Measurements from ENCODE around the gene BEAN1. TPM values are rescaled to one million over a fixed set of nuclear protein-coding genes. Genes with fewer than 3 reads are reported as not detected.
A peak's percentile ranks its signal among the peaks of the same experiment; 100 is the strongest.

BEAN1 gene
- total RNA-seq, 1 experiment from 2014 or later = 0.61 TPM

DNA sequence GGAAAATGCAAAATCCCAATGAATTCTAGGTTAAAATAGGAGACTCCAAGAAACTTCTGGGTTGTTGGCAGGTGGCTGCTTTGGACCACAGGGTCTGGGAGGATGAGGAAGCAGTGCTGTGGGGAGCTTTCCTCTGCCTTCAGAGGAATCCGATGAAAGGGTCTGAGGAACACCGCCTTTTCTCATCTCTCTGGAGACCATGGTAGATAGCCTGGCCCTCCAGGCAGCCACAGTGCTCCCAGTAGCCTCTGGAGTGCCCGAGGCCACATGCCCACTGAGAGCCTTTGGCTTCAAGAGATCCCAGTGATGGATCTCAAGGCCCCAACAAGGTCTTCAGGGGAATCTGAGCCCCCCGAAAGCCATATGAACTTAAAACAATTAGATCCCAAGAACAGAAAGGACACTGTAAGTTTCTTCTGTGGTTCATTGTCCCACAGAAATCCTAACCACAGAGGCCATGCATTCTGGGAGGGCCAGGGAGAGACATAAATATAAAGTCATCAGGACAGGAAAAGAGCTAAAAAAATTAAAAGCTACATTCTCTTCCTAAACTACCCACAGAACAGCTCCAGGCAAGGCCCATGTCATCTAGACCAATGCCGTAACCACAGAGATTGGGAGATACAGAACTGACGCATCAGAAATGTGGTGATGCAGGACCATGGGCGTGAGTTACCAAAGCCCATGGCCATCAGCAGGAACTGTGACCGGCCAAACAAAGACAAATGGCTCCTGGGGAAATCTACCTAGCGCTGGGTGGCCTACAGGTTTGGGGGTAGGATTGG lies 98.5 kb downstream of the BEAN1 start:
- Histone ChIP-seq H3K27me3 (ENCODE audit: insufficient read depth, low read length) (no peaks in the 10 kb centered on the region), H3K36me3 (ENCODE audit: control insufficient read depth in 1 of 2, insufficient read depth in 2 of 2, low read length in 2 of 2) (peaks cover 0 to 9% of the 10 kb centered on the region in 2 experiments; a peak in 2 of 4 replicates), H3K27ac (ENCODE audit: low read depth, low read length) (no peak overlapping the region), H3K79me2 (ENCODE audit: insufficient read depth, low read length) (no peaks in the 10 kb centered on the region), H2AFZ (ENCODE audit: low read depth, low read length, poor library complexity, severe bottlenecking) (no peak overlapping the region), H3K9me2 (ENCODE audit: insufficient read depth) (no peaks in the 10 kb centered on the region), H3K4me2 (ENCODE audit: low read length) (no peak overlapping the region), H3K4me1 (ENCODE audit: control insufficient read depth in 1 of 2, insufficient read depth in 2 of 2, low read length in 2 of 2) (peaks cover 26% of the 10 kb centered on the region in 2 experiments), H3K4me3 (replicated peaks in 1 of 2; ENCODE audit: low read depth in 1 of 2, low read length in 2 of 2) (no peak overlapping the region), H3K9me3 (ENCODE audit: control insufficient read depth in 1 of 2, insufficient read depth in 1 of 2, low read depth in 1 of 2, low read length in 2 of 2) (no peaks in the 10 kb centered on the region), H4K20me1 (ENCODE audit: insufficient read depth) (no peaks in the 10 kb centered on the region), H3K9ac (ENCODE audit: low read length) (no peak overlapping the region)
- ChIA-PET CTCF (no interaction called here), POLR2A (no interaction called here), RAD21 (ENCODE audit: low non-redundant PET in 1 of 2, low total read pairs in 2 of 2, uncharacterized antibody in 2 of 2, unreplicated experiment in 2 of 2) (interaction anchor here in 1 of 2 experiments (0.7 kb wide), 1 partner anchor 8 kb away, joined by 4 read pairs; no protein-coding TSS in a partner anchor)
- TF ChIP-seq SP1 (IDR thresholded peaks at IDR 0.05; ENCODE audit: low read depth) = no peak
- no peak for TF ChIP-seq YY1 (IDR thresholded peaks at IDR 0.05; ENCODE audit: extremely low read depth, insufficient replicate concordance, low read depth, low read length)
- TF ChIP-seq TCF7L2 (IDR thresholded peaks at IDR 0.05; ENCODE audit: borderline replicate concordance, extremely low read depth, insufficient read depth, insufficient read length) = no peak
- no peak for TF ChIP-seq FOSL1 (IDR thresholded peaks at IDR 0.05; ENCODE audit: low read depth)
- TF ChIP-seq POLR2A (IDR thresholded peaks at IDR 0.05; ENCODE audit: borderline replicate concordance, extremely low read depth, insufficient read depth, insufficient read length) = no peak
- ATAC-seq (no peak), DNase-seq (ENCODE audit: low read depth, low spot score) (no peak)
- no TSS peak for BruUV-seq (replicated peaks)
- intact Hi-C loops (cut with micrococcal nuclease) = no loop called here

DNA sequence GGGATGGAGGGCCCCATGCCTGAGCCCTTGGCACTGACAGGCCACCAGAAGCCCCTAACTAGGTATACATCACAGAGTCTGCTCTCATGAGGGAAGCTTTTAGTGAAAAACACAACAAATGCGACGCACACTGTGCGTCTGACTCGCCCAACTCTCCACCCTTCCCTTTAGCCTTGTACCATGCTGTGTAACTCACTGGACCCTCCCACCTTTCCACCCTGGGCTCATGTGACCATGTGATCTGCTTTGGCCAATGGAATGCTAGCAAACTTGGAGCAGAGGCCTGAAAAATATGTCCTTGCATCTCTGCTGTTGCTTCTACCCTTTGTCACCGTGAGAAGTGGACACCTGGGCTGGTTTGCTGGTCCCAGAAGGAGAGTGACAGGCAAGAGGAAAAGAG lies 101.2 kb downstream of the BEAN1 start:
- CTCF ChIA-PET = no interaction called here
- Histone ChIP-seq H3K27me3 (ENCODE audit: insufficient read depth, low read length) (no peaks in the 10 kb centered on the region), H3K79me2 (ENCODE audit: insufficient read depth, low read length) (no peaks in the 10 kb centered on the region), H3K4me2 (ENCODE audit: low read length) (no peak overlapping the region), H3K4me1 (ENCODE audit: control insufficient read depth in 1 of 2, insufficient read depth in 2 of 2, low read length in 2 of 2) (no peaks in the 10 kb centered on the region; a peak in 1 of 4 replicates), H3K9ac (ENCODE audit: low read length) (no peak overlapping the region), H3K27ac (ENCODE audit: low read depth, low read length) (no peak overlapping the region), H3K4me3 (replicated peaks in 1 of 2; ENCODE audit: low read depth in 1 of 2, low read length in 2 of 2) (no peak overlapping the region), H3K36me3 (ENCODE audit: control insufficient read depth in 1 of 2, insufficient read depth in 2 of 2, low read length in 2 of 2) (peaks cover 7 to 9% of the 10 kb centered on the region in 2 experiments; a peak in 2 of 4 replicates), H3K9me2 (ENCODE audit: insufficient read depth) (no peaks in the 10 kb centered on the region), H2AFZ (ENCODE audit: low read depth, low read length, poor library complexity, severe bottlenecking) (no peak overlapping the region), H3K9me3 (ENCODE audit: control insufficient read depth in 1 of 2, insufficient read depth in 1 of 2, low read depth in 1 of 2, low read length in 2 of 2) (no peaks in the 10 kb centered on the region), H4K20me1 (ENCODE audit: insufficient read depth) (no peaks in the 10 kb centered on the region)
- intact Hi-C loops (cut with micrococcal nuclease) = no loop called here
- DNase-seq (ENCODE audit: low read depth, low spot score) (no peak), ATAC-seq (peak; percentile 54)
- POLR2A ChIA-PET = no interaction called here
- RAD21 ChIA-PET (ENCODE audit: low non-redundant PET in 1 of 2, low total read pairs in 2 of 2, uncharacterized antibody in 2 of 2, unreplicated experiment in 2 of 2) = no interaction called here
- no TSS peak for BruUV-seq (replicated peaks)
- no peak for TF ChIP-seq EZH2 (IDR thresholded peaks at IDR 0.05)
- TF ChIP-seq SIN3A (IDR thresholded peaks at IDR 0.05; ENCODE audit: low read depth) = no peak
- TF ChIP-seq ZFX (IDR thresholded peaks at IDR 0.05) = no peak
- TF ChIP-seq, protein P1, sequence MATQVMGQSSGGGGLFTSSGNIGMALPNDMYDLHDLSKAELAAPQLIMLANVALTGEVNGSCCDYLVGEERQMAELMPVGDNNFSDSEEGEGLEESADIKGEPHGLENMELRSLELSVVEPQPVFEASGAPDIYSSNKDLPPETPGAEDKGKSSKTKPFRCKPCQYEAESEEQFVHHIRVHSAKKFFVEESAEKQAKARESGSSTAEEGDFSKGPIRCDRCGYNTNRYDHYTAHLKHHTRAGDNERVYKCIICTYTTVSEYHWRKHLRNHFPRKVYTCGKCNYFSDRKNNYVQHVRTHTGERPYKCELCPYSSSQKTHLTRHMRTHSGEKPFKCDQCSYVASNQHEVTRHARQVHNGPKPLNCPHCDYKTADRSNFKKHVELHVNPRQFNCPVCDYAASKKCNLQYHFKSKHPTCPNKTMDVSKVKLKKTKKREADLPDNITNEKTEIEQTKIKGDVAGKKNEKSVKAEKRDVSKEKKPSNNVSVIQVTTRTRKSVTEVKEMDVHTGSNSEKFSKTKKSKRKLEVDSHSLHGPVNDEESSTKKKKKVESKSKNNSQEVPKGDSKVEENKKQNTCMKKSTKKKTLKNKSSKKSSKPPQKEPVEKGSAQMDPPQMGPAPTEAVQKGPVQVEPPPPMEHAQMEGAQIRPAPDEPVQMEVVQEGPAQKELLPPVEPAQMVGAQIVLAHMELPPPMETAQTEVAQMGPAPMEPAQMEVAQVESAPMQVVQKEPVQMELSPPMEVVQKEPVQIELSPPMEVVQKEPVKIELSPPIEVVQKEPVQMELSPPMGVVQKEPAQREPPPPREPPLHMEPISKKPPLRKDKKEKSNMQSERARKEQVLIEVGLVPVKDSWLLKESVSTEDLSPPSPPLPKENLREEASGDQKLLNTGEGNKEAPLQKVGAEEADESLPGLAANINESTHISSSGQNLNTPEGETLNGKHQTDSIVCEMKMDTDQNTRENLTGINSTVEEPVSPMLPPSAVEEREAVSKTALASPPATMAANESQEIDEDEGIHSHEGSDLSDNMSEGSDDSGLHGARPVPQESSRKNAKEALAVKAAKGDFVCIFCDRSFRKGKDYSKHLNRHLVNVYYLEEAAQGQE (IDR thresholded peaks at IDR 0.05; ENCODE audit: low read depth) = no peak
- TF ChIP-seq ELF1 (IDR thresholded peaks at IDR 0.05; ENCODE audit: borderline replicate concordance, low read depth) = no peak
- no peak for TF ChIP-seq JUND (IDR thresholded peaks at IDR 0.05)
- no peak for TF ChIP-seq CBX3 (IDR thresholded peaks at IDR 0.05; ENCODE audit: low read depth)
- TF ChIP-seq EGR1 (IDR thresholded peaks at IDR 0.05; ENCODE audit: low read depth) = no peak
- TF ChIP-seq, protein P2, sequence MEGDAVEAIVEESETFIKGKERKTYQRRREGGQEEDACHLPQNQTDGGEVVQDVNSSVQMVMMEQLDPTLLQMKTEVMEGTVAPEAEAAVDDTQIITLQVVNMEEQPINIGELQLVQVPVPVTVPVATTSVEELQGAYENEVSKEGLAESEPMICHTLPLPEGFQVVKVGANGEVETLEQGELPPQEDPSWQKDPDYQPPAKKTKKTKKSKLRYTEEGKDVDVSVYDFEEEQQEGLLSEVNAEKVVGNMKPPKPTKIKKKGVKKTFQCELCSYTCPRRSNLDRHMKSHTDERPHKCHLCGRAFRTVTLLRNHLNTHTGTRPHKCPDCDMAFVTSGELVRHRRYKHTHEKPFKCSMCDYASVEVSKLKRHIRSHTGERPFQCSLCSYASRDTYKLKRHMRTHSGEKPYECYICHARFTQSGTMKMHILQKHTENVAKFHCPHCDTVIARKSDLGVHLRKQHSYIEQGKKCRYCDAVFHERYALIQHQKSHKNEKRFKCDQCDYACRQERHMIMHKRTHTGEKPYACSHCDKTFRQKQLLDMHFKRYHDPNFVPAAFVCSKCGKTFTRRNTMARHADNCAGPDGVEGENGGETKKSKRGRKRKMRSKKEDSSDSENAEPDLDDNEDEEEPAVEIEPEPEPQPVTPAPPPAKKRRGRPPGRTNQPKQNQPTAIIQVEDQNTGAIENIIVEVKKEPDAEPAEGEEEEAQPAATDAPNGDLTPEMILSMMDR (IDR thresholded peaks at IDR 0.05 in 2 of 3, conservative IDR thresholded peaks at IDR 0.05 in 1 of 3; ENCODE audit: borderline replicate concordance in 1 of 3, insufficient read depth in 1 of 3, low read depth in 2 of 3, low read length in 2 of 3) = no peak
- TF ChIP-seq SRF (IDR thresholded peaks at IDR 0.05; ENCODE audit: low read depth) = no peak
- no peak for TF ChIP-seq SP1 (IDR thresholded peaks at IDR 0.05; ENCODE audit: low read depth)
- no peak for TF ChIP-seq EZH2phosphoT487 (IDR thresholded peaks at IDR 0.05; ENCODE audit: borderline replicate concordance)

All from HCT116 (cell line).